ENCODE measurements around the gene FANK1.
"Not testable (repeated sequence)": the region's sequence is repeated elsewhere in the genome, so short reads cannot be mapped to it uniquely, and the experiment has no call there.

The FANK1 gene

DNA sequence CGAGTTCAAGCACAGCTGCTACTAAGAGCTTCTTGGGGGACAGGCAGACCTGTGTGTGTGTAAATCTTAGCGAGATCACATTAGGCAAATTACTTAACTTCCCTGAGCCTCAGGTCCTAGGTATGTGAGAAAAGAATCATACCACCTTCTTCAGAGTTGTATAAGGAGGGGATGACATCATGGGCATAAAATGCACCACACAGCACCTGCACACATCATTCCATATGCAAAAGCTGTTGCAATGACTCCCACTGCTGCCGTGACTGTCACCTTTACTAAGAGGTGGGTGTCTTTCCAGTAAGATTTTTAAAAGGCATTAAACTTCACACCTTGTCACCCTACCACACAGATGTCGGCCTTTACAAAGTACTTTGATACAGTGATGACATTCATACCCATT is 146.0 kb downstream of the FANK1 start:
- H3K4me3 ChIP-seq (ENCODE audit: low read depth, low read length) = no peak overlapping the region
- no peak overlapping the region for H3K9ac ChIP-seq (ENCODE audit: low read depth, low read length)
- H3K4me1 ChIP-seq (ENCODE audit: control insufficient read depth, insufficient read depth, low read length) = no peaks in the 10 kb centered on the region
- H3K27me3 ChIP-seq (ENCODE audit: control insufficient read depth, insufficient read depth, low read length) = no peaks in the 10 kb centered on the region
- H3K9me3 ChIP-seq (ENCODE audit: control insufficient read depth, insufficient read depth, low read length) = no peaks in the 10 kb centered on the region
- H3K36me3 ChIP-seq (ENCODE audit: control insufficient read depth, insufficient read depth, low read length) = no peaks in the 10 kb centered on the region

- Histone ChIP-seq H3K4me3 (ENCODE audit: low read depth, low read length) (no peak overlapping the region), H3K36me3 (ENCODE audit: control insufficient read depth, insufficient read depth, low read length) (no peaks in the 10 kb centered on the region), H3K9ac (ENCODE audit: low read depth, low read length) (no peak overlapping the region), H3K9me3 (ENCODE audit: control insufficient read depth, insufficient read depth, low read length) (no peaks in the 10 kb centered on the region), H3K4me1 (ENCODE audit: control insufficient read depth, insufficient read depth, low read length) (no peaks in the 10 kb centered on the region), H3K27me3 (ENCODE audit: control insufficient read depth, insufficient read depth, low read length) (no peaks in the 10 kb centered on the region)
Measured at GRCh38 chr10:126042906-126043305, 146.5 kb downstream of the FANK1 start.

DNA sequence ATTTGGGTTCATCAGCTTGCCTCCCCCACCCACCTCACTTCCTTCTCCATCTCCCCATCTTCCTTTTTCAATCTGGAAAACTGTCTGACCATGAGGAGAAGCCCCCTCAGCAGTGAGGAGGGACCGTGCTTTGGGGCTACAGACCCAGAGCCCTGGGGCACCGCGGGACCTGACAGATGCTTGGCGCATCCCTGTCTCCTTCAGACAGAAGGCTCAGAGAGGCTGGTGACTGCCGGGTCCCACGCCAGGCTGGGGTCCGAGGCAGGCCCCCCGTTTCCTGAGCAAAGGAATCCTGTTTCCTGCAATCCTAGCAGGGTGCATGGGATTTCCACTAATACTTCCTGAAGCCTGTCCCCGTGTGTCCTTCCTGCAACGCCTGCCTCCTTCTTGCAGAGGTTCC is 147.0 kb downstream of the FANK1 start:
- Histone ChIP-seq H3K4me3 (ENCODE audit: low read depth, low read length) (no peak overlapping the region), H3K4me1 (ENCODE audit: control insufficient read depth, insufficient read depth, low read length) (no peaks in the 10 kb centered on the region), H3K36me3 (ENCODE audit: control insufficient read depth, insufficient read depth, low read length) (no peaks in the 10 kb centered on the region), H3K9ac (ENCODE audit: low read depth, low read length) (no peak overlapping the region), H3K27me3 (ENCODE audit: control insufficient read depth, insufficient read depth, low read length) (no peaks in the 10 kb centered on the region), H3K9me3 (ENCODE audit: control insufficient read depth, insufficient read depth, low read length) (no peaks in the 10 kb centered on the region)

GRCh38 chr10:126045861-126046260 is 149.5 kb downstream of the FANK1 start:
- H3K9me3 ChIP-seq (ENCODE audit: control insufficient read depth, insufficient read depth, low read length) = no peaks in the 10 kb centered on the region
- H3K27me3 ChIP-seq (ENCODE audit: control insufficient read depth, insufficient read depth, low read length) = no peaks in the 10 kb centered on the region
- no peaks in the 10 kb centered on the region for H3K4me1 ChIP-seq (ENCODE audit: control insufficient read depth, insufficient read depth, low read length)
- no peak overlapping the region for H3K4me3 ChIP-seq (ENCODE audit: low read depth, low read length)
- H3K36me3 ChIP-seq (ENCODE audit: control insufficient read depth, insufficient read depth, low read length) = no peaks in the 10 kb centered on the region
- no peak overlapping the region for H3K9ac ChIP-seq (ENCODE audit: low read depth, low read length)

GRCh38 chr10:126046831-126047230 is 150.5 kb downstream of the FANK1 start:
- Histone ChIP-seq H3K4me3 (ENCODE audit: low read depth, low read length) (no peak overlapping the region), H3K27me3 (ENCODE audit: control insufficient read depth, insufficient read depth, low read length) (no peaks in the 10 kb centered on the region), H3K36me3 (ENCODE audit: control insufficient read depth, insufficient read depth, low read length) (no peaks in the 10 kb centered on the region), H3K4me1 (ENCODE audit: control insufficient read depth, insufficient read depth, low read length) (no peaks in the 10 kb centered on the region), H3K9me3 (ENCODE audit: control insufficient read depth, insufficient read depth, low read length) (no peaks in the 10 kb centered on the region), H3K9ac (ENCODE audit: low read depth, low read length) (no peak overlapping the region)

DNA sequence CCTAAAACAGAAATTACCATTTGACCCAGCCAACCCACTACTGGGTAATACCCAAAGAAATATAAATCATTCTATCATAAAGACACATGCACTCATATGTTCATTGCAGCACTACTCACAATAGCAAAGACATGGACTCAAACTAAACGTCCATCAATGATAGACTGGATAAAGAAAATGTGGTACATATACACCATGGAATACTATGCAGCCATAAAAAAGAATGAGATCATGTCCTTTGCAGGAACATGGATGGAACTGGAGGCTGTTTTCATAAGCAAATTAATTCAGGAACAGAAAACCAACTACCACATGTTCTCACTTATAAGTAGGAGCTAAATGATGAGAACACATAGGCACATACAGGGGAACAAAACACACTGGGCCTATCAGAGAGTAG is 151.4 kb downstream of the FANK1 start:
- not testable (repeated sequence) for H3K9ac ChIP-seq (ENCODE audit: low read depth, low read length); H3K36me3 ChIP-seq (ENCODE audit: control insufficient read depth, insufficient read depth, low read length); H3K4me3 ChIP-seq (ENCODE audit: low read depth, low read length); H3K9me3 ChIP-seq (ENCODE audit: control insufficient read depth, insufficient read depth, low read length); H3K27me3 ChIP-seq (ENCODE audit: control insufficient read depth, insufficient read depth, low read length); H3K4me1 ChIP-seq (ENCODE audit: control insufficient read depth, insufficient read depth, low read length)

GRCh38 chr10:126049759-126050700 is 153.7 kb downstream of the FANK1 start:
- no peaks in the 10 kb centered on the region for H3K9me3 ChIP-seq (ENCODE audit: control insufficient read depth, insufficient read depth, low read length)
- no peak overlapping the region for H3K9ac ChIP-seq (ENCODE audit: low read depth, low read length)
- no peak overlapping the region for H3K4me3 ChIP-seq (ENCODE audit: low read depth, low read length)
- H3K27me3 ChIP-seq (ENCODE audit: control insufficient read depth, insufficient read depth, low read length) = no peaks in the 10 kb centered on the region
- no peaks in the 10 kb centered on the region for H3K4me1 ChIP-seq (ENCODE audit: control insufficient read depth, insufficient read depth, low read length)
- no peaks in the 10 kb centered on the region for H3K36me3 ChIP-seq (ENCODE audit: control insufficient read depth, insufficient read depth, low read length)

DNA sequence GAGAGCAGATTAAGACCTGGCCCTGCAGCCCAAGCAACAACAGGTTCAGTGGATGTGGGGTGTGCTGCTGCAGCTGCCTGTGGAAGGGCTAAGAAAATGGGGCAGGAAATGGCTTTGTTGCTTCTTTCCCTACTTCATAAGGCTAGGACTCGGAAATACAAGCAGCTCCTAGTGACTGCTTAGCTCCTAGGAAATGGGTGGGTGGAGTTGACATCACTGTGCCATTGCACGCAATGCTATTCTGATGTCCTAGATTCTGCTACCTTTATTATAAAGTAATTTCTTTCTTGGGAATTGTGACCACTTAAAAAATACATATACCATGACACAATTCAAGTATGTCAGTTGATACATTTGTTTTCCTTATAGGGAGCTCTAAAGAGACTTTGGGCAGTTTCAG is 155.8 kb downstream of the FANK1 start:
- Histone ChIP-seq H3K36me3 (ENCODE audit: control insufficient read depth, insufficient read depth, low read length) (no peaks in the 10 kb centered on the region), H3K4me3 (ENCODE audit: low read depth, low read length) (no peak overlapping the region), H3K9me3 (ENCODE audit: control insufficient read depth, insufficient read depth, low read length) (no peaks in the 10 kb centered on the region), H3K27me3 (ENCODE audit: control insufficient read depth, insufficient read depth, low read length) (no peaks in the 10 kb centered on the region), H3K9ac (ENCODE audit: low read depth, low read length) (no peak overlapping the region), H3K4me1 (ENCODE audit: control insufficient read depth, insufficient read depth, low read length) (no peaks in the 10 kb centered on the region)

- no peaks in the 10 kb centered on the region for H3K36me3 ChIP-seq (ENCODE audit: control insufficient read depth, insufficient read depth, low read length)
- no peaks in the 10 kb centered on the region for H3K27me3 ChIP-seq (ENCODE audit: control insufficient read depth, insufficient read depth, low read length)
- H3K9ac ChIP-seq (ENCODE audit: low read depth, low read length) = no peak overlapping the region
- H3K4me1 ChIP-seq (ENCODE audit: control insufficient read depth, insufficient read depth, low read length) = no peaks in the 10 kb centered on the region
- no peak overlapping the region for H3K4me3 ChIP-seq (ENCODE audit: low read depth, low read length)
- no peaks in the 10 kb centered on the region for H3K9me3 ChIP-seq (ENCODE audit: control insufficient read depth, insufficient read depth, low read length)
Measured at GRCh38 chr10:126054191-126054590, 157.8 kb downstream of the FANK1 start.

DNA sequence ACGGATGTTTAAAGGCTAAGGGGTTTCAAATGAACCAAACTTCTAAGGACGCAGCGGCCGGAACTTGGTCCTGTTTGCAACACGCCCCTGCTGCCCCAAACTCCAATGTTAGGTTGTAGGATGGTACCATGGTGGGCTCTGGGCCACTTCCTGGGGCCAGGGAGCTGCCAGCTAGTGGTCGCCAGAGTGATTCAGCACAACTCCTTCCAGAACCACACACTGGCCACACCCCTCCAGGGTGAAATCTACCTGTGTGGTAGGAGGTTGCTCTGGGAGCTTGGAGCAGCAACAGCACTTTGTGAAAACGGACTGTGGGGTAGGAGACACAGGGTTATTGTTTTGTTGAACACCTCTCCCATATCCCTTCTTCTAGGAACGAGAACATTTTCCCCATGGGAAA is 161.1 kb downstream of the FANK1 start:
- H3K9ac ChIP-seq (ENCODE audit: low read depth, low read length) = no peak overlapping the region

GRCh38 chr10:126058104-126058503 is 161.7 kb downstream of the FANK1 start:
- Histone ChIP-seq H3K9me3 (ENCODE audit: control insufficient read depth, insufficient read depth, low read length) (no peaks in the 10 kb centered on the region), H3K27me3 (ENCODE audit: control insufficient read depth, insufficient read depth, low read length) (no peaks in the 10 kb centered on the region), H3K4me1 (ENCODE audit: control insufficient read depth, insufficient read depth, low read length) (no peaks in the 10 kb centered on the region), H3K36me3 (ENCODE audit: control insufficient read depth, insufficient read depth, low read length) (no peaks in the 10 kb centered on the region), H3K4me3 (ENCODE audit: low read depth, low read length) (no peak overlapping the region), H3K9ac (ENCODE audit: low read depth, low read length) (no peak overlapping the region)

More for the DNA sequence above, 161.1 kb downstream of the FANK1 start:
- Histone ChIP-seq H3K4me1 (ENCODE audit: control insufficient read depth, insufficient read depth, low read length) (no peaks in the 10 kb centered on the region), H3K27me3 (ENCODE audit: control insufficient read depth, insufficient read depth, low read length) (no peaks in the 10 kb centered on the region), H3K4me3 (ENCODE audit: low read depth, low read length) (no peak overlapping the region), H3K36me3 (ENCODE audit: control insufficient read depth, insufficient read depth, low read length) (no peaks in the 10 kb centered on the region), H3K9me3 (ENCODE audit: control insufficient read depth, insufficient read depth, low read length) (no peaks in the 10 kb centered on the region)

- Histone ChIP-seq H3K27me3 (ENCODE audit: control insufficient read depth, insufficient read depth, low read length) (no peaks in the 10 kb centered on the region), H3K4me3 (ENCODE audit: low read depth, low read length) (no peak overlapping the region), H3K9me3 (ENCODE audit: control insufficient read depth, insufficient read depth, low read length) (no peaks in the 10 kb centered on the region), H3K4me1 (ENCODE audit: control insufficient read depth, insufficient read depth, low read length) (no peaks in the 10 kb centered on the region), H3K36me3 (ENCODE audit: control insufficient read depth, insufficient read depth, low read length) (no peaks in the 10 kb centered on the region), H3K9ac (ENCODE audit: low read depth, low read length) (no peak overlapping the region)
Measured at GRCh38 chr10:126058507-126058906, 162.1 kb downstream of the FANK1 start.
